ENCODE data around the gene DPH1.
A peak's percentile ranks its signal among the peaks of the same experiment; 100 is the strongest.

Gene DPH1

DNA sequence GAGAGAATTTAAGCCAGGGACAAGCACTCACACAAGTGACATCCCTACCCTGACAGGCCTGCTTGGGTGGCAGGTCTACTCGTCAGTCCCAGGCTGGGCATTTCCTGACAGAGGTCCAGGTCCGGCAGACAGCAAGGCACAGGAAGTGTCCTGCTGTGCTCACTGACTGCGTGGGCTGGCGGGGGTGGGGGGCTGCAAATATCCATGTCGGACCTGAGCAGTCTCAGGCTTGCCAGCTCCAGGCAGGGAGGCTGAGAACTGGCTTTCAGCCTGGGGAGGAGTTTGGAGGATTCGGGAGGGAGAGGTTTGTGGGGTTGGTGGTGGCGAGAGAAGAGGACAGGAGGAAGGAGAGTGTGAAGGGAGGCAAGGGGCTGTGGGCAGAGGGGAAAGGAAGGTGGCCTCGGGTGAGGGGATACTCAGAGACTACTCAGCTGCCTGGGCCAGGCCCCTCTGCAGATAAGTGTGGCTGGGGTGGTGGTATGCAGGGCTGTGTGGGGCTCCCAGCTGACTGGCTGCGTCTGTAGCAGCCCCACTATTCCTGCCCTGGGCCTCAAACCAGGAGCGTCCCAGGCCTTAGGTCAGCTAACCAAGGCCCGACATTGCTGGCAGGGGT is 32.7 kb downstream of the DPH1 start:
- DNase-seq = no peak

DNA sequence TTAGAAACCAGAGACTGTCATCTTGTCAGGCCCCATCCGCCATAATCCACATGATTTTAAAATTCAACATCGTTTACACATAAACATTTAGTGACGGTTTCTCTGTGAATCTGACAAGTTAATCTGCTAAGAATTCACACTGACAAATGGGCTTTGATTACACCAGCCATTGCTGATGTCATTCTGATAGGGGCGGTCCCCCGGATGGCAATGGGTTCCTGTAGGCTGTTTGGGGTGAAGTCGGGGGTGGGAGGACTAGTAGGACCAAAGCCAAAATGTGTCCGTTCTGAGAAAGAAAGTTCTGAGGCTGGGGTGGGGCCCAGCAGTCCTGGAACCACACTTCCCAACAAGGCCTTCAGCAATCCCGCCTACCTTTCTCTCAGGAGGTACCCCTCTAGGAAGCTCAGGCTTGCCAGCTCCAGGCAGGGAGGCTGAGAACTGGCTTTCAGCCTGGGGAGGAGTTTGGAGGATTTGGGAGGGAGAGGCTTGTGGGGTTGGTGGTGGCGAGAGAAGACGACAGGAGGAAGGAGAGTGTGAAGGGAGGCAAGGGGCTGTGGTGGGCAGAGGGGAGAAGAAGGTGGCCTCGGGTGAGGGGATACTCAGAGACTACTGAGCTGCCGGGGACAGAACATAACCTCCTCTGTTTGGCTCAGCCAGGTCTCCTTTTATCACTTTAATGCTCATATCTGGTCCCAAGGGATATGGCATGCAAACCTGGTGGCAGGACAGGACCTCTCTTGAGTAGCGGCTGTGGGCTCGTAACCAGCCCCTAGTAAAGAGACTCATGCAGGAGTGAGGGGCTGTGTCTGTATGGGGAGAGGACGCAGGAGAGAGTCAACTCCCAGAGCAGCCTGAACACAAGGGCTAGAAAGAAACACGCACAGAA is 33.6 kb downstream of the DPH1 start:
- no peak for DNase-seq

DNA sequence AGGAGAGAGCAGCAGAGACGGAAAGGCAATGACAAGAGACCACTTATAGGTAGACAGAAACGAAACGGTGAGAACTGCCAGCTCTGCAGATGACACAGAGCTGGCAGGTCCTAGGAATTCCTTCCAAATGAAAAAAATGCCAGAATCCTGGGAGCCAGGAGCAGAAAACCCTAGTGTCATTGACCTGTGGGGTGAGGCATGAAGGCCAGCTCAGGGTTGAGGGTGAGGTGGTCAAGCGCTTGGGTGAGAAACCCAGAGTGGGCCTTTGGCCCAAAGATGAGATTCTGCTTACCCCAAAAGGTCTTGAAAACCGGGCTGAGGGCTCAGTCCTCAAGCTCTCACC is 34.2 kb downstream of the DPH1 start:
- no peak for DNase-seq

DNA sequence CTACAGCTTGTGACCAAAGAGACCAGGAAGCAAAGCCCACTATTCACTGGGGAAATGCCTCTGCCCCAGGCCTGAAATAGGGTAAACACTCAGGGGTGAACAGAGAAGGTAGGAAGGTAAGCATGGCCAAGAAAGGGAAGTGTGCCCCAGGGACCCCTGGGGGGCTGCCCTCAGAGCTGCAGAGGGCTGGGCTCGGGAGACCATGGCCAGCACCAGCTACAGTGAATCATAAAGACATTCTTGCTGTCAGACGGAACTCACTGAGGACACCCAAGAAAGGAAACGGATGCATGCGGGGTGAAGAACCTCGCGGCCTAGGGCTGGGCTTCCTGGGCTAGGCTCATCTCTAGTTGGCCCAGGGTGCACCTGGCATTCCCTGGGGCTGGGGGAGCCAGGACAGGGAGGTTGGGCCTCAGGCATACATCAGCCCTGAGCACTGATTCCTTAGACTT is 34.6 kb downstream of the DPH1 start:
- DNase-seq = no peak

DNA sequence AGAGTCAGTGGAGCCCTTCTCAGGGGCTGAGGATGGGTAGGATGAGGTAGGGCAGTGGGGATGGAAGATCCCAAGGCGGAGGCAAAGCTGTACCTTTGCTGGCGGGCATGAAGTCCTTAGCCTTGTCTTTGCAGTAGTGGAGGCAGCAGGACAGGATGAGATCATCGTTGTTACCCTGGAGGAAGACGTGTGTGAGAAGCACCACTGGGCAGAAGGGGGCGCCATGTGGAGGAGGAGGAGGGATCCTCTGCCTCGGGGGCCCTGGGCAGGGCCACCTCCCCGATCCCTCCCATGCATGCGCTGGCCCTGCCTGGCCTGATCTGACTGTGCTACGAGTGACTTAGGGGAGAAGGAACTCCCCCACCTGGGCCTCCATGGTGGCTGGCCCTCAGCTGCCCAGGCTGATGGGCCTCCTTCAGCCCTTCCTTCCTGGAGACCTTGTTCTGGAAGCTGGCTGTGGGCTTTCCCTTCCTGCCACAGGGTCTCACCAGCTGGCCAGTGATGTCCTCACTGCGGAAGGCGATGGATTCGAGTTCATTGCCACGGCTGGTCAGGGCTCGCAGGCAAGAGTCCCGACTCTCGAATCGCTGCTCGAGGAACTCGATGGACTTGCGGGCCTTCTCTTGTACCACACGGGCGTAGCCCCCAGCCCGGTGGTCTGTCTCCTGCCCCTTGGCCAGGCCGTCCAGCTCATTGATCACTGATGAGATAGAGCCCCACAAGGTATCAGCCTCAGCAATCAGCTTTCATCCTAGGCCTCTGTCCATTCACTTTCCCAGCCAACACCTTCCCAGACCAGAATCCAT is 35.2 kb downstream of the DPH1 start:
- DNase-seq = no peak

DNA sequence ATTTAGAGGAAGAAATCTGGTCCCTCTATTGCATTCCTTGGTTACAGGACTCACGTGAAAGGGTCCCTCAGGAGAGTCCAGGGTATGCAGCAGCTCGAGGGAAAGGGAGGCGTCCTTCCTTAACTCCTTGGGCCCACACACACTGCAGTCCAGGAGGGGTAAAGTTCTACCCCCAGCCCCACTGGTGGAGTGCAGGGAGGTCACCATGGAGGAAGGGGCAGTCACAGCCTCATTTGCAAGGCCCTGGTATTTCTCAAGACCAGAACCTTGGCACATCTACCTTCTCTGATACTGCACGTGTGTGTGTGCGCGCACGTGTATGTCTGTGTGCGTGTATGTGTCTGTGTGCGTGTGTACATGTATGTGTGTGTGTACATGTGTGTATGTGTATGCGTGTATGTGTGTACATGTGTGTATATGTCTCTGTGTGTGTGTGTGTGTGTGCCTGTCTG is 36.0 kb downstream of the DPH1 start:
- DNase-seq = no peak

GRCh38 chr17:2067048-2067561 is 37.2 kb downstream of the DPH1 start:
- no peak for DNase-seq

GRCh38 chr17:2067608-2068024 is 37.7 kb downstream of the DPH1 start:
- DNase-seq = no peak

DNA sequence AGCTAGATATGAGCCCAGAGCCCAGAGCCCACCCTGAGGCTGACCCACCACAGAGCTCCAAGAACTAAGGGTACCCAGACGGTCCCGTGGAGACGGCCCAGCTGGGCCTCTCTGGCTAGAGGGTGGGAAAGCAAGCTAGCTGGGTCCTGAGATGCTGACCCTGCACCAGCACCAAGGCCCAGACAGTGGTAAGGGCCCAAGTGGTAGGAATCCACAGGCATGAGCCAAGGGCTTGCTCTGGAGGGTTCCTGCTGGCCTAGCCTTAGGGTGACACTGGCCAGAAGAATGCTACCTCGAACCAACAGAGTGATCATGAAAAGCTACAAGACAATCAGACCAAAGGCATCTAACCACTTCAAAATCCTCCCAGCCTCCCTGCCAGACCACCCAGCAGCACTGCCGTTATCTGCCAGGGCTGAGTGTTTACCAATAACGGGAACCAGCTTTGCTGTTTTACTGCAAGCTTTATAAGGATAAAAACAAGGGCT is 38.1 kb downstream of the DPH1 start:
- DNase-seq = no peak

DNA sequence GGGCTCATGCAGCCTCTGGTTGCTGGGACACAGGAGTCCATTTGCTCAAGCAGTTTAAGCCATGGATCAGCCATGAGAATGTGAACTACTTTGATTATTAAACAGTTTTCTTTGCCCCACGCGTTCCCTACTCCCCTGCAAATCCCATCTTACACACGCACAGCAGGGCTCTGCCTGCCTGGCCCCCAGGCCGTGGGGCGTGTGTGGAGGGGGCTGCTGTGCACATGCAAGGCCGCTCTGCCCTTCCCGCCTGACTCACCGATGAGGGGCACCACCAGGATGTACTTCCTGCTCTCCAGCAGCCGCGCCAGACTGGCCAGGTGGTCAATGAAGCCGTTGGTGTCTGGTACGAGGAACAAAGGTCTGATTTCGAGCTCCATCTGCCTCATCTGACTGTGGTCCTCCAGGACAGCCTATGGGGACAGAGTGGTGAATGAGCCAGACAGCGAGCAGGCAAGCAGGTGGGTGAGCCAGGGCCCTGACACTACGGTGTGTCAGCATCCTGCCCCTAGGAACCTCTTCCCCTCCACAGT is 38.6 kb downstream of the DPH1 start:
- DNase-seq = no peak

DNA sequence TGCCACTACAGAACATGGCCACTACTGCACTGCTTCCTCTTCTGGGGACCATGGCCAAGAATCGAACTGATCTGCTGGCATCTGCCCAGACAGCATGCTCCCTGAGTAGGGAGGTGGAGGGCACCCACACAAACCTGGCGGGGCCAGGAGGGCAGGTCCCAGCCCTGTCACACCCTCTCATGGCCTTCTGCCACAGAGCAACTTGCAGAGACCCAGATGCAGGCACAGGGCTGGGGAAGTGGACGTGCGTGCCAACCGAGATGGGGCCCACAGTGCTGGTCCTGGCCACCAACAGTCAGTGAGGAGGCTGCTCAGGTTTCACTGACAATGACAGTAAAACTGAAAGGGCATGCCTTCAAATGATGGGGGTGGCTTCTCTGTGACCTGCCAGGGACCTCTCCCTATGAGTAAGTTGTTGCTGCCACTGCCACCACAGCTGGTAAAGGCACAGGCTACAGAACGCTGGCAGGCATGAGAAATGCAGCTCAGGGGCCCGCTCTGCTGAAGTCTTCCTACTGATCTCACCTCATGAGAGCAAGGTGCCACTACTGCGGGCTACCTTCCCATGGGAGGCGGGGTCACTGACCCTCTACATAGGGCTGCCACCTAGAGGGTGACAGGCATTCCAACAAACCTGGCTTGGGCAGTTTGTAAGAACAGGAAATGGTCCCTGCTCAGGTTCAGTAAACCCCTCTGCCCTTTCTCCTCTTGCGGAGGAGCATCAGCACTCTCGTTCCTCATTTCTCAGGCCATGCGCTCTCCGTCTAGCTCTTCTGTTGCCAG is 40.5 kb downstream of the DPH1 start:
- no peak for DNase-seq

- no peak for DNase-seq
Observed at GRCh38 chr17:2071024-2071385, 41.1 kb downstream of the DPH1 start.

GRCh38 chr17:2071455-2072281 is 41.7 kb downstream of the DPH1 start:
- DNase-seq = no peak

DNA sequence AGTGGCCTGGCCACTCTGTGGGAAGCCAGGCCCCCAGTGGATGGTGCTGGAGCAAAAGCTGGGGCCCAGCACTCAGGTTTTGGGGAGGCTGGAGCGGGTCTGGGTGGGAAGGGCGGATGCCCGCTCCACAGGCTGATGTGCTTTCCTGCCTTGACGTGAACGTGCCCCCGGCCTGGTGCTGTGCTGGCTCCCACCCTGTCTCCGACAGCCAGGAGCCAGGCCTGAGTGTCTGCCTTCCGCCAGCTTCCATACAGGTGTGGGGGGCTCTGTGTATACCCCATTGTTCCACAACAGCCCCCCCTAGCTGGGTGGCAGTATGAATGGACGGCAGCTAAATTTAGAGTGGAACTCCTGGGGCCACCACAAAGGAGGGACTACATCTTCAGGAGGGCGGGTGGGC is 45.0 kb downstream of the DPH1 start:
- DNase-seq = no peak

DNA sequence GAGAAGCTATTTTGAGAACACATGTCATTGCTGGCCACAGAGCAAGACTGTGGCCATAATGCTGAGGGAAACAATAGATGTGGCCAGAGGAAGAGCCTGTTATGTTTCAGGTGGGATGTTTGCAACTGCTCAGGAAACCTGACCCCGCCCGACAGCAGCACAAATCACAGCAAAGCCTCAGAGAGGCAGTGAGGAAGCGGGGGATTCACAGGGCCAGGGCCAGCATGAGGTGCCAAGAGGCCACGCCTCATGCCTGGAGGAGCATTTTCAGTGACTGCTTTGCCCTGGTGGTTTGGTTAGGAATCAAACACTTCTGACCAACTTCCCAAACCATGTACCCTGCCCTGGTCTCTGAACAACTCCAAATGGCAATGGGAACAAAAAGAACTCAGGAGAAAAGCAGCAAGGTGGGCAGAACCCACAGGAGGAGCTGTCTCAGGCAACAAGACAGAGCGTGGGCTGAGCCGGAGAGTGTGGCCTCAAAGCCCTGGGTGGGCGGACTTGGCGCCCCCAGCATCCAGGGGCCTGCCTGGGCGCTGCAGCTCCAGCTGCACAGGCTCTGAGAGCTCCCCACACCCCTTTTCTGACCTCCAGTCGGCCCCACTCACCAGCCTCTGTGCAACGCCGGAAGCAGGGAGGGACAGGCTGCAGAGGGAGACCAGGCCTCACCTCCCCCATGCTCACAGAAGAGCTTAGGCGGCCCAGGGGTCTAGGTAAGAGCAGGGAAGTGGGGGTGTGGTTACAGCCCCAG is 45.6 kb downstream of the DPH1 start:
- no peak for DNase-seq

DNA sequence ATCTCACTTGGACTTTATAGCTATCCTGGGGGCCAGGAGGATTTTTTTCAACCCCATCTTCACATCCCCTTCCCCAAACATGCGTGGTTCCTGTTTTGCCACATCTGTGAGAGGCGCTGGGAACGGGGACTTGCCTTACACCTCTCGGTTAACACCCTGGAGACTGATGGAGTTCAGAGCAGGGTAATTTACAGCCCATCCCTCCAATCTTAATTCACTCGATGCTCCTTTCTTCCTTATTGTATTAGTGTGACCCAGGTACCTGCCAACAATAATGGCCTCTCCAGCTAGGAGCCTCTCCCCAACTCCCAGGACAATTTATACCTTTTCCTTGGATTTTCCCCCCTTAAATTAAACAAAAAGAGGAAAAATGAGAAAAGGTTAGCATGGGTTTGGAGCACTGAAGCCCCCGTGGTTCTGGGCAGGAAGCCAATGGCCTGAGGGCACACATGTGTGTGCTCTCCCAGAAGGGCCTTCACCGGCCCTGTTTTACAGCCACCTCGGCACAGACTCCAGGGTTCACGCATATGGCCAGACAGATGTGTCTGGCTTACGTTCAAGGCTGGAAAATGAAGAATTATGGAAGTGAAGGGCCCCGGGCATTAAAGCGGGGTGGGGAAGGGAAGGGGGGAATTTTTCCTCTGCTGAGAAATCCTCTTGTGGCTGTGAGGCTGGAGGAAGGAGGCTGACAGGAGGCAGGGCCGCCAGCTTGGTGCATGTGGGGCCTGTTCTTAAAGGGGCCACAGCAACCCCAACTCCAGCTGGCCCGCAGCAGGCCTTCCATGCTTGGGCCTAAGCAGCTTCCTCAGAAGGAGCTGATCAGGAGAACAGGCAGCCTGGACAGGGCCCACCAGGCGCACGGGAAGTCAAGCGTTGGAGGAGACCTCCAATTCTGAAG is 46.4 kb downstream of the DPH1 start:
- peak; percentile 66 for DNase-seq

GRCh38 chr17:2077040-2077439 is 47.1 kb downstream of the DPH1 start:
- DNase-seq = no peak

- no peak for DNase-seq
Observed at GRCh38 chr17:2081564-2081963, 51.6 kb downstream of the DPH1 start.

DNA sequence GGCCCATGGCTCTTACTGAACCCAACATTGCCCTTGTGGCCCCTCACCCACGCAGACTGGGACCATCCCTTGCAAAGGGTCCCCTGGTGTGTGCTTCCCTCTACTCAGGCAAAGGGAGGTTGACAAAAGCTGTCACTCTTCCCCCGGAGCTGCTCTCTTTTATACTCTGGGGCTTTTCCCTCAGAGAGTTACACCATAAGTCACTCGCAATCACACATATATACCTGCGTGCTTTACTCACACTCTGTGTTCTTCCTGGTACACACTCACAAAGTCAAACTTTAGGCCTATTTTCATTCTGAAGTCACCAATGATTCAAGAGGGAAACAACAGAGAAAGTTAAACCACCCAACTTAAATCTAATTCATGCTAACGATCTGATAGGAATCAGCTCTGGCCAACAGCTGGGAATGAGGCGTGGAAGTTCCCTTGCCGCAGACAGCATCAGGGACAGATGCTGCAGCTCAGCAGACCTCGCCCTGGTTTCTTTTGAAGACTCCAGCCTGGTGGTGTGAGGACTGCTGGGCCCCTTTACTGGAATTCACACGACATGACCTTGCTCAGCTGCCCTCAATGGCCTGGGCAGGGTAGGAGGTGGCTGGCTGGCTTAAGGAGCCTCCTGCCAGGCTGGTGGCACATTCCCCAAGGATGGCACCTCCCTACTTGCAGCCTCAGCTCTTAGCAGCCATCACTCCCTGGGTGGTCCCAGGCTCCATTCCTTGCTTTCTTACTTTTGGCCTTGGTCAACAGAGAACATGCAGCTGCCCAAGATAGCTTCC is 52.2 kb downstream of the DPH1 start:
- DNase-seq = no peak
